Skeletal muscle tissue (tissue), 4 donors: ENCODE results near the gene UCN. TPM values are rescaled to one million over a fixed set of nuclear protein-coding genes. Genes with fewer than 3 reads are reported as not detected.
"Not testable (repeated sequence)": the region's sequence is repeated elsewhere in the genome, so short reads cannot be mapped to it uniquely, and the experiment has no call there.

ENCODE experiments used
- H3K27ac ChIP-seq: one replicate; pipeline ENCODE4 v1.7.0; 2013; ENCODE audit warnings: mild to moderate bottlenecking, low read depth, low read length, inconsistent platforms
- H3K27me3 ChIP-seq, 3 donors: one replicate each; pipeline ENCODE4 v1.7.0; 2013; ENCODE audit warnings: low read length in 3 of 3; ENCODE audit not compliant: control insufficient read depth in 3 of 3, insufficient read depth in 3 of 3
- H3K36me3 ChIP-seq, 3 donors: one replicate each; pipeline ENCODE4 v1.7.0; 2013; ENCODE audit warnings: low read length in 3 of 3; ENCODE audit not compliant: control insufficient read depth in 3 of 3, insufficient read depth in 3 of 3
- H3K4me1 ChIP-seq, 3 donors: one replicate each; pipeline ENCODE4 v1.7.0; 2013; ENCODE audit warnings: low read length in 3 of 3, mild to moderate bottlenecking in 3 of 3; ENCODE audit not compliant: control insufficient read depth in 3 of 3, insufficient read depth in 3 of 3
- H3K4me3 ChIP-seq, 3 donors: one replicate each; pipeline ENCODE4 v1.7.0; 2013; ENCODE audit warnings: low read length in 3 of 3
- H3K9ac ChIP-seq, 3 donors: one replicate each; pipeline ENCODE4 v1.7.0; 2013; ENCODE audit warnings: low read length in 3 of 3, mild to moderate bottlenecking in 3 of 3, moderate library complexity in 2 of 3, low read depth in 1 of 3
- H3K9me3 ChIP-seq, 3 donors: one replicate each; pipeline ENCODE4 v1.7.0; 2013; ENCODE audit warnings: low read length in 3 of 3; ENCODE audit not compliant: control insufficient read depth in 3 of 3
- total RNA-seq: library from RNA; depleted of rRNA; stranded (reverse); fragments of >200 nt; gene quantifications from one replicate; pipeline ENCODE4 v1.2.3, GENCODE V29; 2014
- donor health status: Osteomylitis.

UCN gene
- total RNA-seq, 1 donor from 2014 or later: 1.0 TPM

- Histone ChIP-seq H3K4me1 (peaks cover 8 to 33% (median 30%) of the 10 kb centered on the region in 3 donors), H3K4me3 (no peak overlapping the region), H3K36me3 (peaks cover 36 to 45% (median 41%) of the 10 kb centered on the region in 3 donors), H3K9me3 (no peaks in the 10 kb centered on the region), H3K27ac (no peak overlapping the region), H3K27me3 (peaks cover 4 to 29% (median 14%) of the 10 kb centered on the region in 3 donors), H3K9ac (no peak overlapping the region)
Measured at GRCh38 chr2:27305516-27305915, 2.7 kb downstream of the UCN start.

DNA sequence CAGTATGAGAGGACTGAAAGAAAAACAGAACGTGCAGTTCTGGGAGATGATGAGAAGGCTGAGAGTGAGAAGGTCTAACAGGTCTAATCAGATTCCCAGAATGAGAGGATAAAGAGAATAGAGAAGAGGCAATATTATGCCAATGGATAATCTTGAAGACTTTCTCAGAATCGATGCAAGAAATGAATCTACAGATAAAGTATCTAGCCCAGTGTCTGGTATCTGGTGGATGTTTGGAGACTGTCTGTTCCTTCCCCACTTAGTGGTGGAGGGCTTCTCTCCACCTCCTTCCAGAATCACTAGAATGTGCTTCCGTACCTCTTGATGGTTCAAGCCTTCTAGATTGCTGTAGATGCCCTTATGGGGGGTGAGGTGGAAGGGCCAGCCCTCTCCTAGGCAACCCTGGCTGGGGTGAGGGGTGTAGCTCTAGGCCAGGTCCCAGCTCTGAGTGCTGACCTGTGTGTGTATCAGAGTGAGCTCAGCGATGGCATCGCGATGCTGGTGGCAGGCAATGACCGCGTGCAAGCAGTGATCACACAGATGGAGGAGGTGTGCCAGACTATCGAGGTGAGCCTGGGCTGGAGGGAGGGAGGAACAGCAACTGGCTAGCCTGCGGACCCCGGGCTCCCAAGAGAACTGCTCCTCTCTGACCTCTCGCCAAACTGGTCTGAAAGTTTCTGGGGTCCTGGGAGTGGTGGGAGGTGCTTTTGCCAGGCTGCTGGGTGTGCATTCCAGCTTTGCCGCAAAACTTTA is 3.6 kb downstream of the UCN start:
- Histone ChIP-seq H3K36me3 (peaks cover 35 to 48% (median 42%) of the 10 kb centered on the region in 3 donors), H3K4me3 (no peak overlapping the region), H3K9me3 (no peaks in the 10 kb centered on the region), H3K27me3 (peaks cover 4 to 29% (median 14%) of the 10 kb centered on the region in 3 donors), H3K9ac (no peak overlapping the region), H3K4me1 (peaks cover 8 to 33% (median 30%) of the 10 kb centered on the region in 3 donors), H3K27ac (no peak overlapping the region)

GRCh38 chr2:27303093-27304025 is 4.9 kb downstream of the UCN start:
- Histone ChIP-seq H3K27ac (peak overlapping the region; percentile 8), H3K9ac (no peak overlapping the region), H3K36me3 (peaks cover 35 to 55% (median 43%) of the 10 kb centered on the region in 3 donors), H3K4me3 (no peak overlapping the region), H3K4me1 (peaks cover 10 to 37% (median 30%) of the 10 kb centered on the region in 3 donors), H3K9me3 (no peaks in the 10 kb centered on the region), H3K27me3 (peaks cover under 1 to 26% (median 14%) of the 10 kb centered on the region in 3 donors)

DNA sequence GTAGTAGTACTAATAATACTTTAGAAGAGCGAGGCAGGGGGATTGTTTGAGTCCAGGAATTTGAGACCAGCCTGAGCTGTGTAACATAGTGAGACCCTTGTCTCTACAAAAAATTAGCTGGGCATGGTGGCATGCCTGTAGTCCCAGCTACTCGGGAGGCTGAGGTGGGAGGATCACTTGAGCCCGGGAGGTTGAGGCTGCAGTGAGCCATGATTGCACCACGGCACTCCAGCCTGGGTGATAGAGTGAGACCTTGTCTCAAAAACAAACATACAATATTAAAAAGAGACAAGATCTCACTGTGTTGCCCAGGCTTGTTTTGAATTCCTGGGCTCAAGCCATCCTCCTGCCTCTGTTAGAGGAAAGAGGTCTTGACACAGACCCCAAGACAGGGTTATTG is 7.6 kb downstream of the UCN start:
- H3K27me3 ChIP-seq, H3K27ac ChIP-seq, H3K9ac ChIP-seq, H3K4me3 ChIP-seq, H3K9me3 ChIP-seq: not testable (repeated sequence)
- peaks cover 15 to 45% (median 37%) of the 10 kb centered on the region in 3 donors for H3K4me1 ChIP-seq
- H3K36me3 ChIP-seq: peaks cover 28 to 45% (median 43%) of the 10 kb centered on the region in 3 donors

DNA sequence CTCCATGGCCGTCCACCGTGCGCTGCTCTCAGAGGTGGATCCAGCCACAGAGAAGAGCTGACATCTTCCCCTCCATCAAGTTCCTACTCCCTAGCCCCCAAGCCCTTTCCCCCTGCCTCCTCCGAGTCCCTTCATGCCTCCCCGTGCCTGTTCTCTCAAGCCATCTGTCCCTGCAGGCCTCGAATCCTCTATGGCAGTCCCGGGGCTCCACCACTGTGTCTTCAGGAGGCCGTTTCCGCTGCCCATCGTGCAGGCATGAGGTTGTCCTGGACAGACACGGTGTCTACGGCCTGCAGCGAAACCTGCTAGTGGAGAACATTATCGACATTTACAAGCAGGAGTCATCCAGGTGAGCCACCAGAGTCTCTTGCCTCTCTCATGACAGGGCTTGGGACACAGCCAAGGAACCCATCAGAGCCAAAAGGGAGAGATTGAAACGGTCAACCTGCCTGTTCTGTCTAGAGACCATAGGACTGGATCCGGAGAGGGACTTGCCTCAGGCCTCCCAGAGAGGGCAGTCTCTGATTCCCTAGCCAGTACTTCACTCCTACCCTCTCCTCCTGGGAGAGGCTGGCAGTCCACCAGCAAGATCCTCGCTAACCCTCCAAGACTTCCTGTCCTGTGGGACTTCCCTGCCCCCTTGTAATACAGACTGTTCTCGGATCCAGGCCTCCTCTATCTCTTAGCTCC is 9.7 kb downstream of the UCN start:
- no peak overlapping the region for H3K27ac ChIP-seq
- peaks cover 27 to 60% (median 48%) of the 10 kb centered on the region in 3 donors for H3K4me1 ChIP-seq
- H3K9me3 ChIP-seq: no peaks in the 10 kb centered on the region
- peaks cover 18 to 32% (median 31%) of the 10 kb centered on the region in 3 donors for H3K36me3 ChIP-seq
- no peak overlapping the region for H3K4me3 ChIP-seq
- H3K9ac ChIP-seq: peak overlapping the region in 2 of 3 donors; percentile 14 to 33
- H3K27me3 ChIP-seq: no peaks in the 10 kb centered on the region

GRCh38 chr2:27297195-27297594 is 11.1 kb downstream of the UCN start:
- no peaks in the 10 kb centered on the region for H3K9me3 ChIP-seq
- H3K4me3 ChIP-seq: no peak overlapping the region
- peaks cover 29 to 65% (median 56%) of the 10 kb centered on the region in 3 donors for H3K4me1 ChIP-seq
- no peaks in the 10 kb centered on the region for H3K27me3 ChIP-seq
- H3K27ac ChIP-seq: no peak overlapping the region
- H3K36me3 ChIP-seq: peaks cover 14 to 32% (median 31%) of the 10 kb centered on the region in 3 donors
- H3K9ac ChIP-seq: peak overlapping the region in 2 of 3 donors; percentile 1 to 13

- Histone ChIP-seq H3K27me3 (no peaks in the 10 kb centered on the region), H3K27ac (no peak overlapping the region), H3K36me3 (peaks cover 14 to 31% (median 31%) of the 10 kb centered on the region in 3 donors), H3K9me3 (no peaks in the 10 kb centered on the region), H3K4me3 (peak overlapping the region in 1 of 3 donors; percentile 14), H3K9ac (no peak overlapping the region), H3K4me1 (peaks cover 35 to 72% (median 63%) of the 10 kb centered on the region in 3 donors)
Measured at GRCh38 chr2:27296481-27296880, 11.8 kb downstream of the UCN start.

GRCh38 chr2:27294928-27295327 is 13.3 kb downstream of the UCN start:
- Histone ChIP-seq H3K27me3 (no peaks in the 10 kb centered on the region), H3K9me3 (no peaks in the 10 kb centered on the region), H3K4me1 (peaks cover 41 to 86% (median 74%) of the 10 kb centered on the region in 3 donors), H3K9ac (no peak overlapping the region), H3K4me3 (peak overlapping the region in 1 of 3 donors; percentile 31), H3K27ac (no peak overlapping the region), H3K36me3 (peaks cover 12 to 26% (median 25%) of the 10 kb centered on the region in 3 donors)

GRCh38 chr2:27291865-27292264 is 16.4 kb downstream of the UCN start:
- no peak overlapping the region for H3K27ac ChIP-seq
- H3K36me3 ChIP-seq: peaks cover 8 to 17% (median 10%) of the 10 kb centered on the region in 3 donors
- H3K4me1 ChIP-seq: peaks cover 48 to 94% (median 73%) of the 10 kb centered on the region in 3 donors
- H3K9ac ChIP-seq: peak overlapping the region in 2 of 3 donors; percentile 5 to 57
- H3K27me3 ChIP-seq: no peaks in the 10 kb centered on the region
- H3K9me3 ChIP-seq: no peaks in the 10 kb centered on the region
- H3K4me3 ChIP-seq: peak overlapping the region; percentile 16 to 53 (median 35)
